Stimulated activated naive CD8-positive, alpha-beta T cell treated with anti-CD3 and anti-CD28 coated beads, Interleukin-15, Interleukin-2, amounts not matched to agents 100 ng/mL and 50 ng/mL, for 24 hours (primary cell): ENCODE data around the gene BEX1.
"Not testable (repeated sequence)": the region's sequence is repeated elsewhere in the genome, so short reads cannot be mapped to it uniquely, and the experiment has no call there.

Source experiments
- H3K27ac Mint-ChIP-seq: one replicate; pipeline ENCODE4 v1.8.0; 2021; ENCODE audit warnings: mild to moderate bottlenecking, mixed read lengths
- H3K27me3 Mint-ChIP-seq: one replicate; pipeline ENCODE4 v1.8.0; 2021; ENCODE audit warnings: mixed read lengths
- H3K36me3 Mint-ChIP-seq: one replicate; pipeline ENCODE4 v1.8.0; 2021; ENCODE audit warnings: low read depth, mixed read lengths
- H3K4me1 Mint-ChIP-seq: one replicate; pipeline ENCODE4 v1.8.0; 2021; ENCODE audit warnings: low read depth, mixed read lengths
- H3K4me3 Mint-ChIP-seq: one replicate; pipeline ENCODE4 v1.8.0; 2021; ENCODE audit warnings: mild to moderate bottlenecking, mixed read lengths
- H3K9me3 Mint-ChIP-seq: one replicate; pipeline ENCODE4 v1.8.0; 2021; ENCODE audit warnings: mixed read lengths

The BEX1 gene

GRCh38 chrX:103063918-103064434 lies at the start of gene BEX1:
TSS of gene BEX1 (minus strand) at chrX:103064171. CDS start at chrX:103063274, 897 bp downstream.
- Mint-ChIP-seq H3K27me3 (peaks cover 14% of the 10 kb centered on the region), H3K4me3 (peak within 1 kb of the TSS; percentile 53), H3K9me3 (no peaks in the 10 kb centered on the region), H3K4me1 (no peaks in the 10 kb centered on the region), H3K36me3 (no peaks in the 10 kb centered on the region), H3K27ac (no peak within 1 kb of the TSS)

DNA sequence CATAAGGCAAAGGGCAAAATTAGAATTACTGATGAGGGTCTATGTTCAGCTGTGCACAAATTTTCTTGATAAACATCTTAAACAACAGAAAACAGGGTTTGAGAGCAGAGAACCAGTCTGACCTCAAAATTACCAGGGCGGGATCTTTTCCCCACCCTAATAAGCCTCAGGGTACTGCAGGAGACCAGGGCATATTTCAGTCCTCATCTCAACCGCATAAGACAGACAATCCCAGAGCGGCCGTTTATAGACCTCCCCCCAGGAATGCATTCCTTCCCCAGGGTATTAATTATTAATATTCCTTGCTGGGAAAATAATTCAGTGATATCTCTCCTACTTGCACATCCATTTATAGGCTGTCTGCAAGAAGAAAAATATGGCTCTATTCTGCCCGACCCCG lies 45.5 kb upstream of the BEX1 start:
- H3K27me3 Mint-ChIP-seq, H3K4me1 Mint-ChIP-seq, H3K4me3 Mint-ChIP-seq, H3K9me3 Mint-ChIP-seq, H3K36me3 Mint-ChIP-seq, H3K27ac Mint-ChIP-seq: not testable (repeated sequence)

DNA sequence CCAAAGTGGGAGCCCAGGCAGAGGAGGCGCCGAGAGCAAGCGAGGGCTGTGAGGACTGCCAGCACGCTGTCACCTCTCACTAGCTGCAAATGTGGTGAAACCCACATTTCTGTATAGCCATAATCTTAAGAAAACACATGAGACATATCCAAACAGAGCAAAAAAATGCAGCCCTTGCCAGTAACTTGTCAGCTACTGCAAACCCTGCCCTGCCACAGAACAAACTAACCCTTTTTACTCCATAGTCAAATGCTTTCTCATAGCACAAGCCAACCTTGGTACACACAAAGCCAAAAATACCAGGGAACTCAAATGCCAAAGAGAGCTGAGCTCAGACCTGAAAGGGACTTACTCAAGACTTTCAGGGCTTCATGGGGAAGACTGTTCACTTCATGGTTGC lies 43.9 kb upstream of the BEX1 start:
- Mint-ChIP-seq H3K4me1 (no peaks in the 10 kb centered on the region), H3K27ac (no peak overlapping the region), H3K4me3 (no peak overlapping the region), H3K27me3 (no peaks in the 10 kb centered on the region), H3K9me3 (peaks cover 5% of the 10 kb centered on the region), H3K36me3 (peaks cover 4% of the 10 kb centered on the region)

DNA sequence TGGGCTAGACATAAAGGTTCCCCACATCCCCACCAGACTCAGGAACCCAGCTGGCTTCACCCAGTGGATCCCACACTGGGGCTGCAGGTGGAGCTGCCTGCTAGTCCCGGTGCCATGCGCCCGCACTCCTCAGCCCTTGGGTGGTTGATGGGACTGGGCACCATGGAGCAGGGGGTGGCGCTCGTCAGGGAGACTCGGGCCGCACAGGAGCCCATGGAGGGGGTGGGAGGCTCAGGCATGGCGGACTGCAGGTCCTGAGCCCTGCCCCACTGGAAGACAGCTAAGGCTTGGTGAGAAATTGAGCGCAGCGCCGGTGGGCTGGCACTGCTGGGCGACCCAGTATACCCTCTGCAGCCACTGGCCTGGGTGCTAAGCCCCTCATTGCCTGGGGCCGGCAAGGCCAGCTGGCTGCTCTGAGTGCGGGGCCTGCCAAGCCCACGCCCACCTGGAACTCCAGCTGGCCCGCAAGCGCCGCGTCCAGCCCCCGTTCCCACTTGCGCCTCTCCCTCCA lies 43.3 kb upstream of the BEX1 start:
- H3K36me3 Mint-ChIP-seq, H3K4me1 Mint-ChIP-seq, H3K9me3 Mint-ChIP-seq, H3K27me3 Mint-ChIP-seq, H3K27ac Mint-ChIP-seq, H3K4me3 Mint-ChIP-seq: not testable (repeated sequence)

DNA sequence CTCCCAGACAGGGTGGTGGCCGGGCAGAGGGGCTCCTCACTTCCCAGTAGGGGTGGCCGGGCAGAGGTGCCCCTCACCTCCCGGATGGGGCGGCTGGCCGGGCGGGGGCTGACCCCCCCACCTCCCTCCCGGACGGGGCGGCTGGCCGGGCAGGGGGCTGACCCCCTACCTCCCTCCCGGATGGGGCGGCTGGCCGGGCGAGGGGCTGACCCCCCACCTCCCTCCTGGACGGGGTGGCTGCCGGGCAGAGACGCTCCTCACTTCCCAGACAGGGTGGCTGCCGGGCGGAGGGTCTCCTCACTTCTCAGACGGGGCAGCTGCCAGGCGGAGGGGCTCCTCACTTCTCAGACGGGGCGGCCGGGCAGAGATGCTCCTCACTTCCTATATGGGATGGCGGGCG lies 40.4 kb upstream of the BEX1 start:
- H3K27me3 Mint-ChIP-seq, H3K4me1 Mint-ChIP-seq, H3K4me3 Mint-ChIP-seq, H3K9me3 Mint-ChIP-seq, H3K27ac Mint-ChIP-seq, H3K36me3 Mint-ChIP-seq: not testable (repeated sequence)

DNA sequence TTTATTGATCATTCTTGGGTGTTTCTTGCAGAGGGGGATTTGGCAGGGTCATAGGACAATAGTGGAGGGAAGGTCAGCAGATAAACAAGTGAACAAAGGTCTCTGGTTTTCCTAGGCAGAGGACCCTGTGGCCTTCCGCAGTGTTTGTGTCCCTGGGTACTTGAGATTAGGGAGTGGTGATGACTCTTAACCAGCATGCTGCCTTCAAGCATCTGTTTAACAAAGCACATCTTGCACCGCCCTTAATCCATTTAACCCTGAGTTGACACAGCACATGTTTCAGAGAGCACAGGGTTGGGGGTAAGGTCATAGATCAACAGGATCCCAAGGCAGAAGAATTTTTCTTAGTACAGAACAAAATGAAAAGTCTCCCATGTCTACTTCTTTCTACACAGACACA lies 39.9 kb upstream of the BEX1 start:
- not testable (repeated sequence) for H3K4me3 Mint-ChIP-seq, H3K27ac Mint-ChIP-seq, H3K9me3 Mint-ChIP-seq, H3K27me3 Mint-ChIP-seq, H3K4me1 Mint-ChIP-seq, H3K36me3 Mint-ChIP-seq

- no peak overlapping the region for H3K27ac Mint-ChIP-seq
- no peaks in the 10 kb centered on the region for H3K4me1 Mint-ChIP-seq
- H3K9me3 Mint-ChIP-seq = no peaks in the 10 kb centered on the region
- no peaks in the 10 kb centered on the region for H3K36me3 Mint-ChIP-seq
- H3K27me3 Mint-ChIP-seq = no peaks in the 10 kb centered on the region
- no peak overlapping the region for H3K4me3 Mint-ChIP-seq
Observed at GRCh38 chrX:103101299-103102042, 37.5 kb upstream of the BEX1 start.

- H3K4me3 Mint-ChIP-seq = no peak overlapping the region
- H3K9me3 Mint-ChIP-seq = no peaks in the 10 kb centered on the region
- H3K27ac Mint-ChIP-seq = no peak overlapping the region
- no peaks in the 10 kb centered on the region for H3K27me3 Mint-ChIP-seq
- no peaks in the 10 kb centered on the region for H3K36me3 Mint-ChIP-seq
- no peaks in the 10 kb centered on the region for H3K4me1 Mint-ChIP-seq
Observed at GRCh38 chrX:103100484-103100883, 36.5 kb upstream of the BEX1 start.

DNA sequence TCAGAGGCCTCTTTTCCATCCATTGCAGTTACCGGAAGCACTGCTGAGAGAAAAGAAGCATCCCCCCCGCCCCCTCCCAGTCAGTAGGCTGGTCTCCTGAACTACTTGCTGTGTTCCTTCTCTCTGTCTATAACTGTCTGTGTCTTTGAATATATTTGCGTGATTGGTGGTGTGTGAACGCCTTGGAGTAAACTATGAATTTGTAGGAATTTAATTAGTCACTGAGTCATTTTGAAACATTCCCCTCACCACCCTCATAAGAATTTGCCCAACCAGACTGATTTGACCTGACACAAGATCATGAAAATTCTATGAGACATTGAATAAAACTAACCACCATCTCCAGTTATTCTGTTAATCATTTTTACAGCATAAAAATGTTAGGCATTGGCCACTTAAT lies 35.7 kb upstream of the BEX1 start:
- H3K27ac Mint-ChIP-seq = no peak overlapping the region
- no peaks in the 10 kb centered on the region for H3K36me3 Mint-ChIP-seq
- no peaks in the 10 kb centered on the region for H3K27me3 Mint-ChIP-seq
- no peak overlapping the region for H3K4me3 Mint-ChIP-seq
- no peaks in the 10 kb centered on the region for H3K4me1 Mint-ChIP-seq
- no peaks in the 10 kb centered on the region for H3K9me3 Mint-ChIP-seq

DNA sequence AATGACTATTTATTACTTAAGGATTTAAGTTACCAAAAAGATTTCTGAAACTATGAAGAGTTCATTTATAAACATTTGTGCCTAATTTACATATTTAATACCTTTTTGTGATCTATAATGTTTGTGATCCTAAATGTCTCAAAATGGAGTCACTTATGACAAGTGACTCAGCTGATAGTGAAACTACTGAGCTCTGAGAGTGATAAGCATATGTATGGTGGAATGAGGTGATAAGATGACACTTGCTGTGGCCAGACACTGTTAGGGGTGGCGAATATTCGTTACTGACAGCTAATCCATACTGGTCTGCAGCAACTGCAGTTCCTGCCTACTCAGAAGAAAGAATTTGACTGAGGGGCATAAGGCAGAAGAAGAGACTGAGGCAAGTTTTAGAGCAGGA lies 34.5 kb upstream of the BEX1 start:
- no peaks in the 10 kb centered on the region for H3K4me1 Mint-ChIP-seq
- no peaks in the 10 kb centered on the region for H3K27me3 Mint-ChIP-seq
- no peak overlapping the region for H3K27ac Mint-ChIP-seq
- H3K4me3 Mint-ChIP-seq = no peak overlapping the region
- no peaks in the 10 kb centered on the region for H3K36me3 Mint-ChIP-seq
- H3K9me3 Mint-ChIP-seq = no peaks in the 10 kb centered on the region

DNA sequence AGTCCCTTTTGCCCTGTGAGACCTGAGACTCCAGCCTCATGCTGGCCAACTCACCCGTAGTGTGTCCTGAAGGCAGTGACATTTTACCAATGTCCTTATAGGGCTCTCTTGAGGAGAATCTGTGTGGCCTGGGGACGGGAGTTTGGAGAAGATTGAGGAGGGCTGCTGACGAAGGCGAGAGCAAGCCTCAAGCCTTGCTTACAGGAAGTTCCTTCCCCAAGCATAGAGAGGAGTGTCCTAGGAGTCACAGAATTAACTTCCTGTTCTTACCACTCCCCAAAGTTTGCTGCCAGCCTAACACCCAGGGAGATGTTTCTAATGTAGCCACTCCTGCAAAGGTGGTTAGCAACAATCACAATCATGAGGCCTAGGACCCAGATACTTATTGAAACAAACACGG lies 29.0 kb upstream of the BEX1 start, which contains the start of gene NXF3:
TSS of gene NXF3 (minus strand) at position 202 of the 400 bp plus-strand sequence. CDS start at position 82, 120 bp downstream.
- H3K4me1 Mint-ChIP-seq = no peaks in the 10 kb centered on the region
- no peak within 1 kb of the TSS for H3K27ac Mint-ChIP-seq
- H3K36me3 Mint-ChIP-seq = no peaks in the 10 kb centered on the region
- no peaks in the 10 kb centered on the region for H3K27me3 Mint-ChIP-seq
- H3K4me3 Mint-ChIP-seq = no peak within 1 kb of the TSS
- no peaks in the 10 kb centered on the region for H3K9me3 Mint-ChIP-seq

- Mint-ChIP-seq H3K36me3 (no peaks in the 10 kb centered on the region), H3K27ac (no peak overlapping the region), H3K27me3 (no peaks in the 10 kb centered on the region), H3K4me3 (no peak overlapping the region), H3K9me3 (no peaks in the 10 kb centered on the region), H3K4me1 (no peaks in the 10 kb centered on the region)
Observed at GRCh38 chrX:103081051-103081450, 17.1 kb upstream of the BEX1 start.

DNA sequence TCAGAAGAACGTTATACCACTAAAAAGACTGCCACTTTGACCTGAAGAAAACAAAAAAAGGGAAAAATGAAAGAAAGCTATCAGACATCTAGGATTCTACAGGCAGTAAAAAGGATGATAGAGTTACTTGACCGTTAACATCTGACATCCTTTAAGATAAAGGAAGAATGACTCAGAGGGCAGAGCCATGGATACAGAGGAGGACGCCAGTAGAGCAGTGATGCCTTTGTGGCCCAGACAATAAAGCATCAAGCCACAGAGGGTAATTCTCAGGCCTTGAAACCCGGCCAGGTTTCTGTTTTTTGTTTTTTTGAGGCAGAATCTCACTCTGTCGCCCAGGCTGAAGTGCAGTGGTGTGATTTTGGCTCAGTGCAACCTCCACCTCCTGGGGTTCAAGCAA lies 9.5 kb upstream of the BEX1 start:
- H3K27me3 Mint-ChIP-seq = peaks cover 3% of the 10 kb centered on the region
- no peaks in the 10 kb centered on the region for H3K9me3 Mint-ChIP-seq
- no peaks in the 10 kb centered on the region for H3K36me3 Mint-ChIP-seq
- no peak overlapping the region for H3K27ac Mint-ChIP-seq
- no peaks in the 10 kb centered on the region for H3K4me1 Mint-ChIP-seq
- H3K4me3 Mint-ChIP-seq = no peak overlapping the region

- no peak overlapping the region for H3K4me3 Mint-ChIP-seq
- H3K27me3 Mint-ChIP-seq = peaks cover 14% of the 10 kb centered on the region
- H3K27ac Mint-ChIP-seq = no peak overlapping the region
- no peaks in the 10 kb centered on the region for H3K9me3 Mint-ChIP-seq
- no peaks in the 10 kb centered on the region for H3K4me1 Mint-ChIP-seq
- no peaks in the 10 kb centered on the region for H3K36me3 Mint-ChIP-seq
Observed at GRCh38 chrX:103066606-103067005, 2.6 kb upstream of the BEX1 start.

- H3K4me3 Mint-ChIP-seq = peak overlapping the region; percentile 53
- H3K9me3 Mint-ChIP-seq = no peaks in the 10 kb centered on the region
- H3K36me3 Mint-ChIP-seq = no peaks in the 10 kb centered on the region
- no peaks in the 10 kb centered on the region for H3K4me1 Mint-ChIP-seq
- H3K27ac Mint-ChIP-seq = no peak overlapping the region
- peaks cover 14% of the 10 kb centered on the region for H3K27me3 Mint-ChIP-seq
Observed at GRCh38 chrX:103063191-103063845, 653 bp downstream of the BEX1 start.
